ENCODE measurements around the gene DOCK7. TPM values are rescaled to one million over a fixed set of nuclear protein-coding genes. Genes with fewer than 3 reads are reported as not detected.

The DOCK7 gene
- total and polyA plus RNA-seq, 2 of the 13 experiments (the other 11 are each of a cell fraction or from before 2014, with no cell fraction given): 45.7 to 67.2 TPM

GRCh38 chr1:62688687-62689085 is 500 bp upstream of the DOCK7 start (continued):
- TF ChIP-seq ZMYM3 (CRISPR knock-in tag; IDR thresholded peaks at IDR 0.05) (no peak; the same call in 1 of the 2 replicates), YEATS4 (CRISPR knock-in tag; IDR thresholded peaks at IDR 0.05; ENCODE audit: borderline replicate concordance) (no peak), ZNF136 (CRISPR knock-in tag; IDR thresholded peaks at IDR 0.05; ENCODE audit: low read depth) (no peak), GZF1 (CRISPR knock-in tag; IDR thresholded peaks at IDR 0.05) (peak; percentile 96), SKIL (CRISPR knock-in tag; IDR thresholded peaks at IDR 0.05; ENCODE audit: borderline replicate concordance) (no peak), DPF2 (CRISPR knock-in tag; IDR thresholded peaks at IDR 0.05; ENCODE audit: borderline replicate concordance, low read depth) (no peak), GLI4 (CRISPR knock-in tag; IDR thresholded peaks at IDR 0.05; ENCODE audit: borderline replicate concordance) (no peak), CBX5 (CRISPR knock-in tag; IDR thresholded peaks at IDR 0.05; ENCODE audit: borderline replicate concordance) (no peak), EEA1 (CRISPR knock-in tag; IDR thresholded peaks at IDR 0.05; ENCODE audit: borderline replicate concordance) (no peak), TCF12 (IDR thresholded peaks at IDR 0.05) (no peak), TCF12 (CRISPR knock-in tag; IDR thresholded peaks at IDR 0.05) (no peak), TGIF2 (CRISPR knock-in tag; IDR thresholded peaks at IDR 0.05) (0 out of 2 replicates have a peak, but pooled peaks have one; percentile 6), DRAP1 (CRISPR knock-in tag; IDR thresholded peaks at IDR 0.05) (0 out of 2 replicates have a peak, but pooled peaks have one; percentile 5), NFKBIZ (CRISPR knock-in tag; IDR thresholded peaks at IDR 0.05) (0 out of 2 replicates have a peak, but pooled peaks have one; percentile 33), ZNF414 (CRISPR knock-in tag; IDR thresholded peaks at IDR 0.05) (peak; percentile 36; the same call in 1 of the 2 replicates), ZC3H13 (CRISPR knock-in tag; IDR thresholded peaks at IDR 0.05) (no peak), ZNF598 (CRISPR knock-in tag; IDR thresholded peaks at IDR 0.05; ENCODE audit: borderline replicate concordance) (0 out of 2 replicates have a peak, but pooled peaks have one; percentile 2), PHF5A (CRISPR knock-in tag; IDR thresholded peaks at IDR 0.05; ENCODE audit: low read depth, unreplicated experiment) (no peak), PITX1 (CRISPR knock-in tag; IDR thresholded peaks at IDR 0.05) (peak; percentile 6; the same call in 1 of the 2 replicates), KIAA2018 (CRISPR knock-in tag; IDR thresholded peaks at IDR 0.05; ENCODE audit: borderline replicate concordance) (no peak)

Measured in HepG2 (cell line).